Lung (tissue), 12 donors: ENCODE results near the gene SCYL2. TPM values are rescaled to one million over a fixed set of nuclear protein-coding genes. Genes with fewer than 3 reads are reported as not detected.

ENCODE experiments used
- ATAC-seq: fragments of 200-7000 bp; cut with Tn5 transposase; one replicate; pipeline ENCODE4 v1.9.1; 2020; ENCODE audit warnings: moderate number of reproducible peaks; ENCODE audit not compliant: insufficient read depth, low FRiP score
- DNase-seq, 3 donors: peaks; one replicate each; pipeline ENCODE4 v3.0.0-alpha.2; 2013 to 2017
- H3K27ac ChIP-seq, 2 donors: one replicate each; pipeline ENCODE4 v1.5.1; 2013; ENCODE audit warnings: mild to moderate bottlenecking in 2 of 2, moderate library complexity in 2 of 2, control low read depth in 1 of 2, inconsistent platforms in 1 of 2, low read depth in 1 of 2, low read length in 1 of 2
- H3K27me3 ChIP-seq, 3 donors: one replicate each; pipeline ENCODE4 v1.5.1; 2013; ENCODE audit warnings: low read length in 2 of 3; ENCODE audit not compliant: control insufficient read depth in 3 of 3, insufficient read depth in 3 of 3
- H3K36me3 ChIP-seq, 4 donors: one replicate each; pipeline ENCODE4 v1.5.1; 2013; ENCODE audit warnings: low read length in 4 of 4, mild to moderate bottlenecking in 1 of 4, moderate library complexity in 1 of 4; ENCODE audit not compliant: control insufficient read depth in 4 of 4, insufficient read depth in 4 of 4
- H3K4me1 ChIP-seq, 5 donors: one replicate each; pipeline ENCODE4 v1.5.1; 2013; ENCODE audit warnings: low read length in 5 of 5, mild to moderate bottlenecking in 2 of 5, moderate library complexity in 1 of 5; ENCODE audit not compliant: control insufficient read depth in 5 of 5, insufficient read depth in 5 of 5
- H3K4me3 ChIP-seq: one replicate; pipeline ENCODE4 v1.5.1; 2013; ENCODE audit warnings: mild to moderate bottlenecking, control low read depth, moderate library complexity
- H3K9ac ChIP-seq, 2 donors: one replicate each; pipeline ENCODE4 v1.5.1; 2013; ENCODE audit warnings: low read length in 2 of 2, control low read depth in 1 of 2; ENCODE audit not compliant: insufficient read depth in 1 of 2
- H3K9me3 ChIP-seq, 4 donors: one replicate each; pipeline ENCODE4 v1.5.1; 2013; ENCODE audit warnings: low read length in 3 of 4, mild to moderate bottlenecking in 1 of 4, moderate library complexity in 1 of 4; ENCODE audit not compliant: control insufficient read depth in 4 of 4, insufficient read depth in 3 of 4
- CTCF ChIP-seq: IDR thresholded peaks from 2 replicates; pipeline ENCODE4 v1.5.1; 2012; ENCODE audit warnings: mild to moderate bottlenecking; ENCODE audit errors: control extremely low read depth, extremely low read depth
- WGBS, 2 donors: extraction: QIAGEN DNeasy Blood & Tissue Kit; methylation state at CpG; one replicate each; pipeline ENCODE4 v1.1.7; 2013; 5-methylcytosine and 5-hydroxymethylcytosine counted together
- polyA plus RNA-seq, 2 donors: library from polyadenylated mRNA; stranded (reverse); fragments of 200-250 nt; gene quantifications; one replicate each; pipeline ENCODE4 v1.2.1, GENCODE V29; 2013
- total RNA-seq, 2 donors: library from RNA; depleted of rRNA in 1 of 2; stranded (reverse); fragments of >200 nt in 1 of 2; gene quantifications; one replicate each; pipeline ENCODE4 v1.2.1, GENCODE V29; 2014 to 2021
- donor health status: control.
- donor health status: control.
- donor health status: Bipolar disorder and iron deficiency.
- donor health status: healthy.
- donor health status: DM: yes; HTN: yes; CAD: no.

The SCYL2 gene
- total and polyA plus RNA-seq, 4 donors, result 13.9 to 148 (median 24.9) TPM

- Histone ChIP-seq H3K27ac (no peak overlapping the region), H3K9me3 (no peaks in the 10 kb centered on the region), H3K9ac (no peak overlapping the region), H3K36me3 (peaks cover 13 to 29% (median 24%) of the 10 kb centered on the region in 4 donors), H3K27me3 (no peaks in the 10 kb centered on the region), H3K4me3 (no peak overlapping the region), H3K4me1 (no peaks in the 10 kb centered on the region)
- DNase-seq (no peak), ATAC-seq (no peak)
- TF ChIP-seq CTCF, result no peak
- 89 to 95% methylated on average over 1 of the region's 1 CpG for WGBS, 2 donors
Measured at GRCh38 chr12:100331871-100332270, 64.9 kb downstream of the SCYL2 start.

- H3K27me3 ChIP-seq, result no peaks in the 10 kb centered on the region
- peaks cover 13 to 27% (median 23%) of the 10 kb centered on the region in 4 donors for H3K36me3 ChIP-seq
- no peak overlapping the region for H3K9ac ChIP-seq
- TF ChIP-seq CTCF, result no peak
- no peak overlapping the region for H3K27ac ChIP-seq
- H3K4me1 ChIP-seq, result no peaks in the 10 kb centered on the region
- H3K4me3 ChIP-seq, result no peak overlapping the region
- ATAC-seq (no peak), DNase-seq (no peak)
- no peaks in the 10 kb centered on the region for H3K9me3 ChIP-seq
- whole genome bisulfite sequencing, 2 donors, result 93 to 96% methylated on average over 2 of the region's 2 CpGs
Measured at GRCh38 chr12:100332852-100333251, 65.9 kb downstream of the SCYL2 start.

GRCh38 chr12:100337299-100337698 lies 70.3 kb downstream of the SCYL2 start:
- ATAC-seq, result no peak
- Histone ChIP-seq H3K27me3 (no peaks in the 10 kb centered on the region), H3K36me3 (peaks cover 7 to 30% (median 19%) of the 10 kb centered on the region in 4 donors), H3K27ac (no peak overlapping the region), H3K4me3 (no peak overlapping the region), H3K9ac (no peak overlapping the region), H3K9me3 (no peaks in the 10 kb centered on the region), H3K4me1 (no peaks in the 10 kb centered on the region)
- peak in 1 of 3 donors; percentile 52 for DNase-seq
- TF ChIP-seq CTCF, result no peak
- WGBS, 2 donors, result 78 to 80% methylated on average over 3 of the region's 3 CpGs

- no peaks in the 10 kb centered on the region for H3K4me1 ChIP-seq
- H3K36me3 ChIP-seq, result peaks cover 5 to 26% (median 19%) of the 10 kb centered on the region in 4 donors
- H3K9me3 ChIP-seq, result no peaks in the 10 kb centered on the region
- no peaks in the 10 kb centered on the region for H3K27me3 ChIP-seq
- TF ChIP-seq CTCF, result no peak
- peak in 2 of 3 donors; percentile 28 to 66 for DNase-seq
- H3K27ac ChIP-seq, result no peak overlapping the region
- no peak overlapping the region for H3K9ac ChIP-seq
- no peak for ATAC-seq
- H3K4me3 ChIP-seq, result no peak overlapping the region
Measured at GRCh38 chr12:100337727-100338126, 70.8 kb downstream of the SCYL2 start.
